ENCODE measurements around the gene RAD50.
"Not testable (repeated sequence)": the region's sequence is repeated elsewhere in the genome, so short reads cannot be mapped to it uniquely, and the experiment has no call there.

RAD50 gene

DNA sequence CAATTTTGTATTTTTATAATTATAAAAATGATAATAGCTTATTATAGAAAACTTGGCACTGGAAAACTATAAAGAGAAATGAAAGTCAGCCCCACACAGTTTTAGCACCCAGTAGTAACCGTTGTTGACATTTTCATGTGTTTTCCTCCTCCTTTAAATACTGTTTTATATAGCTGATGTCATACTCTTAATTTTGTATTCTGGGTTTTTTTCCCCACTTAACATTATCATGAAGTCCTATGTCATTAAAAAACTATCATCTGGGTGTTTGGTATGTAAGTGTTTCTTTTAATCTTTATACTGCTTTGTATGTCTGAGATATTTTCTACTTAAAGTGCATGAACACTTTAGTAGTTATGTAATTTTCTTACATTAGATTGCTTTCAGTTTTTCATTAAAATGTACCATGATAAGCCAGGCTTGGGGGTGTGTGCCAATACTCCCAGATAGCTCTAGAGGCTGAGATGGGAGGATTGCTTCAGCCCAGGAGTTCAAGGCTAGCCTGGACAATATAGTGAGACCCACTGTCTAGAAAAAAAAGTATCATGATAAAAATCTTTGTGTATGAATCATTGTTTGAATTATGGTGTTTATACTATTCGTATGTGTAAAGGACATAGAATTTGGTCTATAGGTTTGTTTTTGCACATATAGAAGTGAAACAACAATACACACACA is 2.7 kb downstream of the RAD50 start:
- no peak for DNase-seq

DNA sequence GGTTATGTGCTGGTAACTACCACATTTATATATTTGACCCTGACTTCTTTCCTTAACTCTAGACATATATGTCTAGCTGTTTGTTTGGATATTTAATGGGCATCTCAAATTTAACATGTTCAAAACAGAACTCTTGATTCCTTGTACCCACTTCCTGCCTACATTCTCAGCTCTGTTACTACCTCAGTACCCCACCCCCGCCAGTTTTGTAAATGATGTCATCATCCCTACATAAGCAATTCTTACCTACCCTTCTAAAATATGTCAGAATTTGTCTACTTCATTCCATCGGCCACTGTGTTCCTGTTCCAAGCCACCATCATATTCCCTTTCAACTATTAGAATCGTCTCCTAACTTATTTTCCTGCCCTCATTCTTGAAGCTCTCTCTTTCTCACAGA is 4.8 kb downstream of the RAD50 start:
- peak; percentile 7 for DNase-seq

DNA sequence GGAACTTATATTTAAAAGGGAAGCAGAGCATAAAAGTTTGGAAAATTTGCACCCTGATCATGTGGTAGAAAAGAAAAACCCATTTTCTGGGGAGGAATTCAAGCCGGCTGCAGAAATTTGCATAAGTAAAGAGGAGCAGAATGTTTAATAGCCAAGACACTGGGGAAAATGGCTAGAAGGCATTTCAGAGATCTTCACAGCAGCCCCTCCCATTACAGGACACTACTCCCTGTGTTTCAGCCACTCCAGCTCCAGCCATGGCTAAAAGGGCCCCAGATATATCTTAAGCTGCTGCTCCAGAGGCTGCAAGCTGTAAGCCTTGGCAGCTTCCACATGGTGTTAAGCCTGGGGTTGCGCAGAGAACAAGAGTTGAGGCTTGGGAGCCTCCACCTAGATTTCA is 7.8 kb downstream of the RAD50 start:
- DNase-seq = not testable (repeated sequence)

DNA sequence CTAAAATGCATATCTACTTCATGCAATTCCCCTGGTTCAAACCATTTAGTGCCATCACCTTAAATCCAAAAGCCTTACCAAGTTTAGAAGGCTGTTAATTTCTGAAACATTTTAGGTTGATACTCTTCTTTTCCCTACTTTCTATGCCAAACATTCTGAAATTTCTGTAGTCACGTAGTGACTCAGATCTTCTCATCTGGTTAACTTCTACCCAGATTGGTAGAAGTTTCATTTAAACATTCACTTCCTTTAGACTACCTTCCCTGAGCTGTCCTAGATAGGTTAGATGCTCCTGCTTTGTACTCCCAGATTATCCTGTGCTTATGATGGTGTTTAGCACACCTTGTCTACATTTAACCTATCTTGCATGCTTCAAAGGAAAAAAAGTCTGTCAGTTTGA is 9.9 kb downstream of the RAD50 start:
- DNase-seq = no peak

DNA sequence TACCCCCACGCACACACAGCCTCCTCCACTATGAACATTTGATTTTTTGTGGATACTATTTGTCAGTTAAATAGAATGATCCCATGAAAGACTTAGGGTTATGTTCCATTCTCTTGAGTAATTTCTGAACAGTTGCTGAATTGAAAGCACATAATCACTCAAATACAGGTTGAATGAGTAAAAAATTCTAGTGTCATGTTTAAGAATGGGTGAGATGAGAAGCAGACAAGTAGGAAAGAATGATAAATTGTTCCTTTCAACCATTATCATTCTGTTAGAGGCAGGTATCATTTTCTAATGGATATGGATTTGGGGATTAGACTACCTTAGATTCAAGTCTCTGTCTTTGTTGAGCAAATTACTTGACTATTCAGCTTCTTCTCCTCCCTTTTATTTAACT is 19.3 kb downstream of the RAD50 start:
- no peak for DNase-seq

DNA sequence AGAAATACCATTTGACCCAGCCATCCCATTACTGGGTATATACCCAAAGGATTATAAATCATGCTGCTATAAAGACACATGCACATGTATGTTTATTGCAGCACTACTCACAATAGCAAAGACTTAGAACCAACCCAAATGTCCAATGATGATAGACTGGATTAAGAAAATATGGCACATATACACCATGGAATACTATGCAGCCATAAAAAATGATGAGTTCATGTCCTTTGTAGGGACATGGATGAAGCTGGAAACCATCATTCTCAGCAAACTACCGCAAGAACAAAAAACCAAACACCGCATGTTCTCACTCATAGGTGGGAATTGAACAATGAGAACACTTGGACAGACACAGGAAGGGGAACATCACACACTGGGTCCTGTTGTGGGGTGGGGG is 27.8 kb downstream of the RAD50 start:
- not testable (repeated sequence) for DNase-seq

DNA sequence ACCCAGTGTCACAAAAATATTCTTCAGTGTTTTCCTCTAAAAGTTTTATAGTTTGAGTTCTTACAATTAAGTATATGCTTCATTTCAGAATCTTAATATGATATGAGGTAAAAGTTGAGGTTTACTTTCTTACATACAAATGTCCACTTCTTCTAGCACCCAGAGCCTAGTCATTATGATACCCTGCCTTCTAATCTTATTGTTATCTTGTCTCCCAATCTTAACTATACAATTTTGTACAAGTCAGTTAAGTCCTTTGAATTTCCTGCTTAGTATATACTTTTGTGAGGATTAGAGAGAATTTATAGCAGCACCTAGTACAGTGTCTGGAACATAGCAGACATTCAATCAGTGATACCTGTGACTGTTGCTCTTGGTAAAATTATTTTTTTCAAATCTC is 29.3 kb downstream of the RAD50 start:
- no peak for DNase-seq

DNA sequence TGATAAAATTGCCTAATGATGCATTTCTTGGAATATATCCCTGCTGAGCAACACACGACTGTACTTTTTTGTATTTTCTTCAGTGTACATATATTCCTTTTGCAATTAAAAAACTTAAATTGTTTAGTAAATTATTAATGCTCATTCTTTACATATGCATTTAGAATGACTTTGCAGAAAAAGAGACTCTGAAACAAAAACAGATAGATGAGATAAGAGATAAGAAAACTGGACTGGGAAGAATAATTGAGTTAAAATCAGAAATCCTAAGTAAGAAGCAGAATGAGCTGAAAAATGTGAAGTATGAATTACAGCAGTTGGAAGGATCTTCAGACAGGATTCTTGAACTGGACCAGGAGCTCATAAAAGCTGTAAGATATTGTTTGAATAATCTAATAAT is 32.7 kb downstream of the RAD50 start:
- DNase-seq = no peak

DNA sequence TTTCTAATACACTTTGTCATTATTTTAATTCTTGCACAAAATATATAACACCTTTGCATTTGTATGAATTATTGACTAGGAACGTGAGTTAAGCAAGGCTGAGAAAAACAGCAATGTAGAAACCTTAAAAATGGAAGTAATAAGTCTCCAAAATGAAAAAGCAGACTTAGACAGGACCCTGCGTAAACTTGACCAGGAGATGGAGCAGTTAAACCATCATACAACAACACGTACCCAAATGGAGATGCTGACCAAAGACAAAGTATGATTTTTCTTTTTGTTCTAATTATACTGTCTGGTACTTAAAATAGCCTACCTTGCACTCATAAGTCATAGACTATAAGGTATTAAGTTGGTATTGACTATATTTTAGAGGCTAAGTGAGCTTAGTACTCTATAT is 34.4 kb downstream of the RAD50 start:
- no peak for DNase-seq

DNA sequence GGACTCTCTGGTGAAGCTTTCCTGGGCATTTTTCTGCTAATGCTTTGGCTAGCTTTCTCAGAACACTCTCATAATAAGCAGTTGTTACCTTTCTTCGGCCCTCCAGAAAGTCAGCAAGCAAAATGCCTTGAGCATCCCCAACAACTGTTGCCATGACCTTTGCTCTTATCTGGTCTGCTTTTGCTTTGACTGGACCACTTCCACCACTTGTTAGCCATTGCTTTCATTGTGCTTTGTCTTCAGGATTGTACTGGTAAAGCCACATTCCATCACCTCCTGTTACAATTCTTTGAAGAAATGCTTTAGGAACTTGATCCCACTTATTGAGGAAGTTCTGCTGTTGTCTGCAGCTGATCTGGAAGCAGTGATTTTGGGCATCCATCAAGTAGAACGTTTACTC is 35.7 kb downstream of the RAD50 start:
- no peak for DNase-seq

DNA sequence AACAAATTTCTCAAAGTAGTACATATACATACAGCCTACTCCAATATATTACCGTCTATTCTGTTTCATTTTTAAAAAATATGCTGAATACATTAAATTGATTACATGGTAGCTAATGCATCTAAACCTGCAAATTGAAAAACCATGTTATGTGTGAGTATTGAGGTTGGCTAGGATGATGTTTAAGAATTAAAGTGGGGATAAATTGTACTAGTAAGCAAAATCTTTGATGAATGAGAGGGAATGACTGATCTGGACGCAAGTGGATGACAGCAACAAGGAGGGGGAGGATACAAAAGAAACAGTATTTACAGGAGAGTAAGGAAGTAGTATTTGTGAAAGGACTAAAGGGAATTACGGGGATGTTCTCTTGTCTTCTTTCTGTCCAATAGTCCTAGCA is 37.4 kb downstream of the RAD50 start:
- DNase-seq = no peak

DNA sequence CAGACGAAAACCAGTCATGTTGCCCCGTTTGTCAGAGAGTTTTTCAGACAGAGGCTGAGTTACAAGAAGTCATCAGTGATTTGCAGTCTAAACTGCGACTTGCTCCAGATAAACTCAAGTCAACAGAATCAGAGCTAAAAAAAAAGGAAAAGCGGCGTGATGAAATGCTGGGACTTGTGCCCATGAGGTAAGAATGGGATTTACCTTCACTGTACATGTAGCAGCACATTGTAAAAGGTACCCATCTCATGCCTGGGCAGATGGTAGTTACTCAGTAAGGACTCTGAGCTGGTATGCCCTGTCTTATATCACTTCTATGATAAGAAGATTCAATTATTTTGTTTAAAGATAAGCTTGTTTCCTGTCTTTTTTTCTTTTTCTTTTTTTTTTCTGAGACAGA is 38.8 kb downstream of the RAD50 start:
- no peak for DNase-seq

DNA sequence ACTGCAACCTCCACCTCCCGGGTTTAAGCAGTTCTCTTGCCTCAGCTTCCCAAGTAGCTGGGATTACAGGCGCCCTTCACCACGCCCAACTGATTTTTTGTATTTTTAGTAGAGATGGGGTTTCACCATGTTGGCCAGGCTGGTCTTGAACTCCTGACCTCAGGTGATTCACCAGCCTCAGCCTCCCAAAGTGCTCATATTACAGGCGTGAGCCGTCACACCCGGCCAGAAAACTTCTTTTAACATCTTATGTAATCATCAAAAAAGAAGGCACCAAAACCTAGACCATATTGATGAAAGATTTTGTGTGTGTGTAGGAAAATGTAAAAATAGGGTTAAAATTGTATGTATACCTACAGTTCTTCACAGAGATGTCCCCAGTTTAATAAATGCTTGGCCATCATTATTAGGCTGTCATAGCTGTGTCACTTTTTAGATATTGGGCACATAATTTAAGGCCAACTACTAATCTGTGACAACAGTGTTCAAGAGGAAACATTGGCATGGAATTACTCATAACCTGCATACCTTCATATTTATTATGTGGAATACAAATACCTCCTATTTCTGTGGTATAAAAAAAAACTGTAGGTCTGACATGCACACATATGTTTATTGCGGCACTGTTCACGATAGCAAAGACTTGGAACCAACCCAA is 44.4 kb downstream of the RAD50 start:
- no peak for DNase-seq

DNA sequence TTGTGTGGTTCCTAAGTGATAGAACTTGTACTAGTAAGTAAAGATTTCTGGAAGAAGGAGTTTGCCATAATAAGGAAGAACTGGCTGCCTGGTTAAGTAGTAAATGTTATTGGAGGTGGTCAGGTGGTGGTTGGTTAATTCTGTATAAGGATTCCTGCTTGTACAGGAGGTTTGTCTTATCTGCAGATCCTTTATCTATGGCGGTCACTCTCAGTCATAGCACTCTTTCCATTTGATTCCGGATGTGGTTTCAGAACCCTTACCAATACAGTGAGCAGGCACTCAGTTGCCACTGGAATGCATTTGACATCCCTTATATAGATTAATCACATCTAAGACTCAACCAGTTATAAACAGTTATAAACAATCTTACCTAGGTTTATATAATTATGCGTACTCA is 50.3 kb downstream of the RAD50 start:
- DNase-seq = no peak

DNA sequence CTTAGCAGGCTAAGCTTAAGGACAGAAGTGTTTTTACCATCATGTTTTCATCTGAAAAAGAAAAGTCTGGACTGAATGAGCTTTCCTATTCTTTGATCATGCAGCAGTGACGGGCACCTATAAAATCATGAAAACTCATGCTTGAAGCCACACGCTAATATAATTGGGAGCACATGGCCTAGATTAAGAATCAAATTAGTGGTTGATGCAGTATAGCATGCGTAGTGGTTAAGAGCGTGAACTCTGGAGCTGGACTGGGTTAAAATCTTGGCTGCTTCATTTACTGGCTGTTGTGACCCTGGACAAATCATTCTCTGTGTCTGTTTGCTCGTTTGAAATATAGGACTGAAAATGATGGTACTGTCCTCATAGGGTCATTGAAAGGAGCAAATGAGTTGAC is 51.3 kb downstream of the RAD50 start:
- DNase-seq = no peak

DNA sequence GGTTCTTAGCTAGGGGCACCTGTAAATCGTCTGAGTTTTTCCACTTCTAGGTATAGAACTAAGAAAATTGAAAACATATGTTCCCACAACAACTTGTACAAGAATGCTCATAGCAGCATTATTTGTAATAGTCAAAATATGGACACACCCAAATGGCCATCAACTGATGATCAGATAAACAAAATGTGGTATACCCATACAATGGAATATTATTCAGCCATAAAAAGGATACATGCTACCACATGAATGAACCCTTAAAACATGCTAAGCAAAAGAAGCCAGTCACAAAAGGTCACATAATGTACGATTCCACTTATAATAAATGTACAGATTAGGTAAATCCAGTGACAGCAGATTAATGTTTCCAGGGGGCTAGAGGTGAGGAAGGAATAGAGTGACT is 55.2 kb downstream of the RAD50 start:
- DNase-seq = no peak

DNA sequence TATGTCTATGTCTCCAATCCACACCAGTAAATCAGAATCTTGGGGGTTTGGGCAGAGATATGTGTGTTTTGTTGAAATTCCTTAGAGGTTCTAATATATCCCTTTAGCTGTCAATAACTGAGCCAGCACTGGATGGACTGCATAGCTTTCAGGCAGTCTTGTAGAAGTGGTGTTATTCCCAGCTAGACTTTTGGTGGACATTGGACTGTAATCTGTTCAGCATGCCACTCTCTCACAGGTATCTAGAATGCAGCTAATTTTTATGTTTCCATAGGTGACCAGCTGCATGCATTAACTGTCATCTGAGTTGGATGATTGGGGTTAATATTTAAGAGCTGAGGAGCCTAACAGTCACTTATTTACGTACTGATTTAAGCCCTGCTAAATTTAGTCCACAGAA is 56.1 kb downstream of the RAD50 start:
- no peak for DNase-seq

DNA sequence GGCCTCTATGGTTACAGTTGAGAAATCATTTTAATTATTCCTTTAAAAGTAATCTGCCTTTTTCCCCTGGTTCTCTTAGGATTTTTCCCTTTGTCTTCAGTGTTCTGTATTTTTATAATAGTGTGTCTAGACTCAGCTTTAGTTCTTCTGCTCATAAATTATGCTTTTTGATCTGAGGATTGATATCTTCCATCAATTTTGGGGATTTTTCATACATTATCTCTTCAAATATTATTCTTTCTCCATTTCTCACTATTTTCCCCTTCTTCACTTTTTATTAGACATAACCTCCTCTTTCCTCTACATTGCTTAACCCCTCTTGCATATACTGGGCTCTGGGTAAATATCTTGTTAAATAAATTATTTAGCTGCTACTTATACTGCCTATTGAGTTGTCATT is 64.9 kb downstream of the RAD50 start:
- no peak for DNase-seq

DNA sequence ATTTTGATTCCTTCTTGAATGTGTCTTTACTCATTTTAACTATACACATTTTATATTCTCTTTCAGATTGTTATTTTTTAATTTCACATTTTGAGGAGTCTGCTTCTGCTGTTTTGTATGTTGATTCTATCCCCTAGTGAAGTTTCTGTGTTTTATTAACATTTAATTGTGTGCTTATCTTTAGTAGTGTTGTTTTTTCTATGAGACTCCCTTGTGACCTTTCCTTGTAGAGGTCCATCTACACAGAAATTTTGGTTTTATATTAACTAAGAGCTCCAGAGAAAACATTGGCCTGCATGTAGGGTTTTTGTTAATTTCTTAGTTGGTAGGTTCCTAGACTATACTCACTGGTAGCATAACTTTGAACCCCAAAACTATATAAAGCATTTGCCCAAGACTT is 65.8 kb downstream of the RAD50 start:
- DNase-seq = no peak

DNA sequence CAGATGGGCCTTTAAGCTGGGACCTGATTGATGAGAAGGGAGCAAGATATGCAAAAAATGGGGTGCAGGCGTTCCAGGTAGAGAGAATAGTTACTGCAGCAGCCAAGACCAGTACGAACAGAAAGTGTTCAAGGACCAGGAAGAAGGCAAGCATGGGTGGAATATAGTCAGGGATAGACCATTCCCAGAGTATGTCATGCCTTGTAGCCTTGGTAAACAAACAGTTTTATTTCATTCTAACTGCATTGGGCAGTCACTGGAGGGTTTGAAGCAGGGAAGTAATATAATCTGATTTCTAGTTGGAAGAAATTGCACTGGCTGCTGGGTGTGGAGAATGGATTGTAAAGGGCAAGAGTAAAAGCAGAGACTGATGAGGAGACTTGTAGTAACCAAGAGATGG is 70.7 kb downstream of the RAD50 start:
- DNase-seq = no peak

DNA sequence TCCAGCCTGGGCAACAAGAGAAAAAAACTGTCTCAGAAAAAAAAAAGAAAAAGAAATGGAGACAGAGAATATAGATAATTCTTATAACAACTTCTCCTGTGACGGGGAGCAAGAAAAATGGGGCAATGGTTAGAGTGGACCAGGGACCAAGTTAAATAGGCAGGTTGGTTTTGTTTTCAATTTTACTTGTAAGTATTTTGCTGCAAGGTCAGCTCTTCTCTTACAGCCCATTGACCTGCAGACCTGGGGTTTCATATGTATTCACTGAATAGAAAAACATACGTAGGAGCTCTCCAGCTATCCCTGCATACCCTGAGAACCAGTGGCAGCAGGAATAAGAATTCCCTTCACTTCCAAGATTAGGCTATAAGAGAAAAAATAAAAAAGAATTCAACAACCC is 72.0 kb downstream of the RAD50 start:
- no peak for DNase-seq

DNA sequence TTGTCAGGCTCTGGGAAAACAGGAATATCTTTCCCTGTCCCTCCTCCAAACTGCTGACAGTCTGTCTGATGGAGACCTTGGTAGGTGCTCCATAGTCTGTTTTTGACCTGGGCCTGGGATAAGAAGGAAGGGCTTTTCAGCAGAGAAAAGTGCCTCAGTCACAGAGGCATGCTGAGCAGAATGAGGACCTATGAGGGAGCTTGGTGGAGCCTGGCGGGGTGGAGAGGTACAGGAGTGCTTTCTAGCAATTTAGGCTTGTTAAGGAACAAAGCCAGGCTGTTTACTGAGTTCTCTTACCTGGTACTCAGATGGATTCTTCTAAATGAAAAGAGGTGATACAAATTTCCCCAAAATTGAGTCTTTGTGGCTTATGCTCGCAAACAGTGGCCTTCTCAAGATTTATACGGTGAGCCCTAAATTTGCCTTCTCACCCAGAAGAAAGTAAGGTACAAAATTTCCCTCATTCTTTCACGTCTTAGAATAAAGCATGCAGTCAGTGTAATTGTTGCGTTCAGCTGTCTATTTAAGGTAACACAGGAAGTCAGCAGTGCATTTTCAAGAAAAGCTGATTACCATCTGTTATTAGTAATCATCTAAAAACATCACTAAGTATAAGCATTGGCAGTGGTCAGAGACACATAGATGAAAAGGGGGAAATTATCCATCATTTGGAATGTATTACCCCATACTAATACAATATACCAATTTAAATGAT is 72.6 kb downstream of the RAD50 start:
- DNase-seq = no peak

DNA sequence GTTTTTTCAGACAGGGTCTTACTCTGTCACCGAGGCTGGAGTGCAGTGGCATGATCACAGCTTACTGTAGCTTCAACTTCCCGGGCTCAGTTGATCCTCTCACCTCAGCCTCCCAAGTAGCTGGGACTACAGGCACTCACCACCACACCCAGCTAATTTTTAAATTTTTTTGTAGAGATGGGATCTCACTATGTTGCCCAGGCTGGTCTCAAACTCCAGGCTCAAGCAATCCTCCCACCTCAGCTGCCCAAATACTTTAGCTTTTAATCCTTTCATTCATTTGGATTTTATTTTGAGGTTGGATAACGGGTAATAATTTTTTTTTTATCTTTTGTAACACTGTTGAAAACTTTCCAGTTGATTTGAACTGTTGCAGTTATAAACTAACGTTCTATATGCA is 76.8 kb downstream of the RAD50 start:
- not testable (repeated sequence) for DNase-seq

DNA sequence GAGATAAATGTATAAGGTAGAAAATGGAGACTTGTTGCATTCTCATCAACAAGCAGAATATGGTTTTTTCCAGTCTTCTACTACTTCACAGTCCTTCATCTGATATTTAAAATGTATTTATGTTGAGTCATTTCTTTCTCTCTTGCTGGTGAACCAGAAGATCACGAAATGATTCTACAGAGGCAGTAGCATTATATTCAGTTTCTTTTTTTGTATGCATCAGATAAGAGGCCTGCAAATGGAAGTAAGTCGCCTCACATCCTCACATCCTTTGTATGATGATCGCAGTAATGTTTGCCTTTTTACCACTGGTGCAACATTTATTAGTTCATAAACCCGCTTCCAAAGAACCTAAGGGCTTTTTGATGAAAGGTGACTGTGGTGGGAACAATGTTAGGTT is 79.1 kb downstream of the RAD50 start:
- no peak for DNase-seq

DNA sequence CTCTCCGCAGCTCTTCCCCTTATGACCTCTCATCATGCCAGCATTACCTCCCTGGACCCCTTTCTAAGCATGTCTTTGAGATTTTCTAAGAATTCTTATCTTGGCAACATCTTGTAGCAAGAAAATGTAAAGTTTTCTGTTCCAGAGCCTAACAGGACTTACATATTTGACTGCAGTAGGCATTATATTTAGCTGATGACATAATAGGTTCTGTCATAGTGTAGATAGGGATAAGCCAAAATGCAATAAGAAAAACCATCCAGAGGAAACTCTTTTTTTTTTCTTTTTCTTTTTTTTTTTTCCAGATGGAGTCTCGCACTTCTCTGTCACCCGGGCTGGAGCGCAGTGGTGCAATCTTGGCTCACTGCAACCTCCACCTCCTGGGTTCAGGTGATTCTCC is 80.5 kb downstream of the RAD50 start:
- DNase-seq = no peak
